WTC11 (cell line): ENCODE data around the gene PPP2R1B. TPM values are rescaled to one million over a fixed set of nuclear protein-coding genes. Genes with fewer than 3 reads are reported as not detected.

Experiments used
- AFF4 ChIP-seq: sonication (generic); formaldehyde crosslinking; IDR thresholded peaks from 2 replicates; pipeline ENCODE4 v1.8.1; 2023; ENCODE audit warnings: mild to moderate bottlenecking, missing genetic modification reagents, borderline replicate concordance
- CREB1 ChIP-seq: sonication (generic); formaldehyde crosslinking; IDR thresholded peaks from 2 replicates; pipeline ENCODE4 v1.8.0; 2023; ENCODE audit warnings: mild to moderate bottlenecking, missing genetic modification reagents
- TCF7 ChIP-seq: sonication (generic); formaldehyde crosslinking; IDR thresholded peaks from 2 replicates; pipeline ENCODE4 v1.8.0; 2022; ENCODE audit warnings: mild to moderate bottlenecking, low read depth, missing genetic modification reagents, moderate library complexity
- ZMAT4 ChIP-seq: fragments of 250-450 bp; sonication (Bioruptor Pico); IDR thresholded peaks from 2 replicates; pipeline ENCODE4 v1.9.0; 2021; ENCODE audit warnings: mild to moderate bottlenecking
- ZNF416 ChIP-seq: fragments of 250-450 bp; sonication (Bioruptor Pico); IDR thresholded peaks from 2 replicates; pipeline ENCODE4 v1.9.0; 2021; ENCODE audit warnings: mild to moderate bottlenecking, inconsistent platforms
- total RNA-seq: library from RNA; stranded (reverse); gene quantifications from 3 replicates; pipeline ENCODE4 v1.2.3, GENCODE V29; 2021

Gene PPP2R1B
- total RNA-seq, 1 experiment from 2014 or later: 87.7 TPM

- TF ChIP-seq AFF4: no peak
- TF ChIP-seq TCF7 (CRISPR knock-in tag): no peak
- no peak for TF ChIP-seq ZMAT4 (CRISPR knock-in tag)
- TF ChIP-seq ZNF416 (CRISPR knock-in tag): no peak
- no peak for TF ChIP-seq CREB1
- TF ChIP-seq, all 79 proteins: peak for 0
Observed at GRCh38 chr11:111680486-111681175, 85.6 kb downstream of the PPP2R1B start (continued).

Other genes with a start within 250 kb of the PPP2R1B start
- 3.0 to 3.7 TPM (median 3.6 TPM) in 3 replicates for gene LAYN, start 225.7 kb downstream of the PPP2R1B start, total RNA-seq
- gene SIK2, start 163.9 kb downstream of the PPP2R1B start, total RNA-seq: 6.7 to 8.6 TPM (median 7.2 TPM) in 3 replicates
- 19.7 to 20.9 TPM (median 20.6 TPM) in 3 replicates for gene ALG9, start 105.2 kb upstream of the PPP2R1B start, total RNA-seq
- 1.9 to 2.5 TPM (median 2.2 TPM) in 3 replicates for gene FDXACB1, start 112.8 kb upstream of the PPP2R1B start, total RNA-seq
- gene CFAP68, start 113.2 kb upstream of the PPP2R1B start, total RNA-seq: 18.7 to 22.6 TPM (median 20.4 TPM) in 3 replicates
- gene CRYAB, start 145.4 kb upstream of the PPP2R1B start, total RNA-seq: 1.3 to 2.1 TPM (median 1.4 TPM) in 3 replicates
- gene HSPB2, start 146.3 kb upstream of the PPP2R1B start, total RNA-seq: 0.33 to 0.62 TPM (median 0.55 TPM) in 3 replicates
- gene C11orf52, start 152.5 kb upstream of the PPP2R1B start, total RNA-seq: 2.1 to 4.2 TPM (median 3.0 TPM) in 3 replicates
- gene DIXDC1, start 171.0 kb upstream of the PPP2R1B start, total RNA-seq: 12.6 to 14.6 TPM (median 13.5 TPM) in 3 replicates